Left lung (tissue), 14 donors: Measurements from ENCODE around the gene S100A5. TPM values are rescaled to one million over a fixed set of nuclear protein-coding genes. Genes with fewer than 3 reads are reported as not detected.
A peak's percentile ranks its signal among the peaks of the same experiment; 100 is the strongest.
"Not testable (repeated sequence)": the region's sequence is repeated elsewhere in the genome, so short reads cannot be mapped to it uniquely, and the experiment has no call there.

Source experiments
- ATAC-seq: fragments of 200-7000 bp; cut with Tn5 transposase; one replicate; pipeline ENCODE4 v1.9.1; 2020; ENCODE audit warnings: moderate library complexity
- DNase-seq, 4 donors: peaks; one replicate each; pipeline ENCODE4 v3.0.0-alpha.2; 2013 to 2020
- H3K27ac ChIP-seq, 2 donors: fragments of 200-600 bp; sonication (generic) in 1 of 2; one replicate each; pipeline versions ENCODE4 v1.5.0 to v1.8.0; 2020 to 2021
- H3K27me3 ChIP-seq, 2 donors: fragments of 200-600 bp; sonication (generic) in 1 of 2; one replicate each; pipeline versions ENCODE4 v1.5.0 to v1.8.0; 2020 to 2021
- H3K36me3 ChIP-seq, 2 donors: fragments of 200-600 bp; sonication (generic) in 1 of 2; one replicate each; pipeline versions ENCODE4 v1.5.0 to v1.8.0; 2020 to 2021
- H3K4me1 ChIP-seq, 2 donors: fragments of 200-600 bp; one replicate each; pipeline ENCODE4 v1.8.0; 2021
- H3K4me3 ChIP-seq, 2 donors: fragments of 200-600 bp; sonication (generic) in 1 of 2; one replicate each; pipeline versions ENCODE4 v1.5.0 to v1.8.0; 2020 to 2021; ENCODE audit warnings: mild to moderate bottlenecking in 1 of 2
- H3K9me3 ChIP-seq, 2 donors: fragments of 200-600 bp; sonication (generic) in 1 of 2; one replicate each; pipeline versions ENCODE4 v1.5.0 to v1.8.0; 2020 to 2021
- intact Hi-C, 2 donors: fragments of 100-400 bp; cut with DNase I; formaldehyde crosslinking; loops; one replicate each; pipeline versions ENCODE4 v1.11.2 to v1.14.2; 2022
- long read RNA-seq, 12 donors: library from polyadenylated mRNA in 2 of 12; unstranded in 2 of 12; transcript quantifications; one replicate each; pipeline ENCODE4 v2.0.0 and lab custom pipeline, GENCODE V29; 2019 to 2026
- polyA plus RNA-seq, 6 donors: library from polyadenylated mRNA; unstranded; fragments of 120-200 nt; gene quantifications; one replicate each; pipeline ENCODE4 v1.2.1, GENCODE V29; 2013; ENCODE audit not compliant: insufficient read length in 6 of 6
- total RNA-seq, 2 donors: library from RNA; stranded (reverse); fragmentation: NEBNext Ultra II Directional; extraction: Animal tissue kit (Norgen Biotek cat#: 25700); gene quantifications; one replicate each; pipeline ENCODE4 v1.2.1, GENCODE V29; 2021
- TF ChIP-seq, protein P1 (sequence below), 2 donors: fragments of 200-600 bp; sonication (generic) in 1 of 2; IDR thresholded peaks; one replicate each; pipeline versions ENCODE4 v1.5.0 to v1.8.0; 2021; ENCODE audit warnings: antibody characterized with exemption in 2 of 2
- donor health status: DM: no; HTN: yes; CAD: no.
- donor health status: DM: no; HTN: no; CAD: no.

Gene S100A5, protein sequence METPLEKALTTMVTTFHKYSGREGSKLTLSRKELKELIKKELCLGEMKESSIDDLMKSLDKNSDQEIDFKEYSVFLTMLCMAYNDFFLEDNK
- total RNA-seq, result under 1 TPM in 1 of 2 donors, not detected in 1; 0.42 TPM
- under 1 TPM in 3 of 6 donors, not detected in 3; 0.18 to 0.38 (median 0.34) TPM for polyA plus RNA-seq
- long read RNA-seq, donor 1, result 0 reads
- long read RNA-seq, donor 2, result 0 reads
- long read RNA-seq, donor 3, result 0 reads
- long read RNA-seq, donor 4, result 0 reads
- long read RNA-seq, donor 5, result 0 reads
- long read RNA-seq, donor 6, result 0 reads
- long read RNA-seq, donor 7, result 0 reads
- long read RNA-seq, donor 8, result 0 reads
- long read RNA-seq, donor 9, result 0 reads
- long read RNA-seq, donor 10, result 0 reads
- long read RNA-seq, donor 11, result 0 reads
- long read RNA-seq, donor 12, result 0 reads

DNA sequence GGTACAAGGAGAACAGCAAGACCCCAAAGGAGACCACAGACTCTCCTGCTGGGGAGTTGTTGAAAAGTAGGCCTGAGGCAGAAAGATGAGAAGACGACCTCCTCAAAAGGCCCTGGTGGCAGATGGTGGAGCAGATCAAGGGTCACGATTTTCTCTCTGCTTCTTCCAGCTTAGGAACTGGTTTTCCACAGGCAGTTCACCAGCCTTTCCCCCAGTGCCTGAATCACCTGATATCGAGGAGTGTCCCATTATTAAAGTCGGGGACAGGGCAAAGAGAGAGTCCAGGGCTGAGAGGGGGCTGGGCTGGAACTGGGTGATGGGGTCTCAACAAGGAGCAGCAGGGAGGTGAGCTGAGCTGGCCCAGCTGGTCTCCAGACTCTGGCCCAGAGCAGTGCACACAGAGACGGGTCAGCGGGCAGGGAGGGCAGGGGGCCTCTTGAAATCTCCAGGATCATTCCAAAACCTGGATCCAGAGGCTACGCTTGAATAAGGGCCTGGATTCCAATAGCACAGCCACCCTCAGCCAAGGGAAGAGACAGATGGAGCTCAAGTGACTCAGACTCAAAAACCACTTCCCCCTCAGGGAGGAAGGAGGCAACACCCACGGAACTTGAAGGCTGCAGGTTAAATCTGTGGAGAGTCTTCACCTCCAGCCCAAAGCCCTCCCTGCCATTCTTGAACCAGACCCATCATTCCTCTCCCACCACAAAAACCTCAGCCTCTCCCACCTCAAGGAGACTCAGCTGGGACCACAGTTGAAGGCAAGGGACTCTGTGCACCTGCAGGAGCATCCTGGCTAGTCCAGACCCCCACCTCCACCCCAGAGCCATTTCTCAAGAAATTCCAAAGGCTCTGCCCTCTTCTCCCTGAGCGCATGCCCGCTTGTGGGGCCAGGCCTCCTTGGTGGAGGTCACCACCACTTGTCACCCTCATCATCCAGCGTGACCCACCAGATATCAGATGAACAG lies at the start of gene S100A5:
Gene S100A5, minus strand, starts transcription at position 541 of the 968 bp plus-strand sequence. CDS start 743 bp downstream, outside the sequence.
- Histone ChIP-seq H3K4me3 (no peak within 1 kb of the TSS), H3K4me1 (peaks cover 29 to 89% of the 10 kb centered on the region in 2 donors), H3K27ac (peak within 1 kb of the TSS; percentile 30 to 95), H3K36me3 (peaks cover 0 to 23% of the 10 kb centered on the region in 2 donors), H3K27me3 (no peaks in the 10 kb centered on the region), H3K9me3 (no peaks in the 10 kb centered on the region)
- ATAC-seq (no peak), DNase-seq (no peak)
- intact Hi-C loops, result no loop called here
- TF ChIP-seq, protein P1, sequence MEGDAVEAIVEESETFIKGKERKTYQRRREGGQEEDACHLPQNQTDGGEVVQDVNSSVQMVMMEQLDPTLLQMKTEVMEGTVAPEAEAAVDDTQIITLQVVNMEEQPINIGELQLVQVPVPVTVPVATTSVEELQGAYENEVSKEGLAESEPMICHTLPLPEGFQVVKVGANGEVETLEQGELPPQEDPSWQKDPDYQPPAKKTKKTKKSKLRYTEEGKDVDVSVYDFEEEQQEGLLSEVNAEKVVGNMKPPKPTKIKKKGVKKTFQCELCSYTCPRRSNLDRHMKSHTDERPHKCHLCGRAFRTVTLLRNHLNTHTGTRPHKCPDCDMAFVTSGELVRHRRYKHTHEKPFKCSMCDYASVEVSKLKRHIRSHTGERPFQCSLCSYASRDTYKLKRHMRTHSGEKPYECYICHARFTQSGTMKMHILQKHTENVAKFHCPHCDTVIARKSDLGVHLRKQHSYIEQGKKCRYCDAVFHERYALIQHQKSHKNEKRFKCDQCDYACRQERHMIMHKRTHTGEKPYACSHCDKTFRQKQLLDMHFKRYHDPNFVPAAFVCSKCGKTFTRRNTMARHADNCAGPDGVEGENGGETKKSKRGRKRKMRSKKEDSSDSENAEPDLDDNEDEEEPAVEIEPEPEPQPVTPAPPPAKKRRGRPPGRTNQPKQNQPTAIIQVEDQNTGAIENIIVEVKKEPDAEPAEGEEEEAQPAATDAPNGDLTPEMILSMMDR (IDR thresholded peaks at IDR 0.05), result no peak

GRCh38 chr1:153588482-153588881 lies 47.7 kb upstream of the S100A5 start:
- Histone ChIP-seq H3K9me3 (no peaks in the 10 kb centered on the region), H3K27ac (no peak overlapping the region), H3K27me3 (no peaks in the 10 kb centered on the region), H3K36me3 (no peaks in the 10 kb centered on the region), H3K4me3 (no peak overlapping the region), H3K4me1 (no peaks in the 10 kb centered on the region)
- intact Hi-C loops, result no loop called here
- DNase-seq, result no peak
- TF ChIP-seq, protein P1 (IDR thresholded peaks at IDR 0.05), result no peak
- no peak for ATAC-seq

DNA sequence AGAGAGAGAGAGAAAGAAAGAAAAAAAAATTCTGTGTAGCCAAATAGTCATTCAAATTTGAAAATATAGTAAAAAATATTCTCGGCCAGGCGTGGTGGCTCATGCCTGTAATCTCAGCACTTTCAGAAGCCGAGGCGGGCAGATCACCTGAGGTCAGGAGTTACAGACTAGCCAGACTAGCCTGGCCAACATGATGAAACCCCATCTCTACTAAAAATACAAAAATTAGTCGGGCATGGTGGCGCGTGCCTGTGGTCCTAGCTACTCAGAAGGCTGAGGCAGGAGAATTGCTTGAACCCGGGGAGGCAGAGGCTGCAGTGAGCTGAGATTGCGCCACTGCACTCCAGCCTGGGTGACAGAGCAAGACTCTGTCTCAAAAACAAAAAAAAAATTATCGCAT lies 47.3 kb upstream of the S100A5 start:
- H3K4me1 ChIP-seq, H3K27ac ChIP-seq, intact Hi-C loops, H3K9me3 ChIP-seq, ATAC-seq, H3K4me3 ChIP-seq, H3K27me3 ChIP-seq, H3K36me3 ChIP-seq, DNase-seq: not testable (repeated sequence)

- no peaks in the 10 kb centered on the region for H3K36me3 ChIP-seq
- H3K4me3 ChIP-seq, result no peak overlapping the region
- no peak for ATAC-seq
- intact Hi-C loops, result no loop called here
- H3K27me3 ChIP-seq, result no peaks in the 10 kb centered on the region
- H3K4me1 ChIP-seq, result no peaks in the 10 kb centered on the region
- no peaks in the 10 kb centered on the region for H3K9me3 ChIP-seq
- TF ChIP-seq, protein P1 (IDR thresholded peaks at IDR 0.05), result no peak
- DNase-seq, result no peak
- H3K27ac ChIP-seq, result no peak overlapping the region
These were observed 46.6 kb upstream of the S100A5 start for GRCh38 chr1:153587314-153587713.

GRCh38 chr1:153586347-153586746 lies 45.6 kb upstream of the S100A5 start:
- no peak for ATAC-seq
- no peaks in the 10 kb centered on the region for H3K36me3 ChIP-seq
- H3K9me3 ChIP-seq, result no peaks in the 10 kb centered on the region
- H3K27me3 ChIP-seq, result no peaks in the 10 kb centered on the region
- H3K4me3 ChIP-seq, result no peak overlapping the region
- no peak for DNase-seq
- no peak overlapping the region for H3K27ac ChIP-seq
- TF ChIP-seq, protein P1 (IDR thresholded peaks at IDR 0.05), result no peak
- H3K4me1 ChIP-seq, result no peaks in the 10 kb centered on the region
- intact Hi-C loops, result no loop called here
